H7 (cell line): ENCODE measurements around the gene EVA1C. TPM values are rescaled to one million over a fixed set of nuclear protein-coding genes. Genes with fewer than 3 reads are reported as not detected.
"Not testable (repeated sequence)": the region's sequence is repeated elsewhere in the genome, so short reads cannot be mapped to it uniquely, and the experiment has no call there.

Experiments used
- DNase-seq: peaks from one replicate; pipeline ENCODE4 v3.0.0; 2012
- H3K27me3 ChIP-seq: 2 replicates; pipeline ENCODE4 v1.6.0; 2011; ENCODE audit warnings: mild to moderate bottlenecking, low read length; ENCODE audit not compliant: control insufficient read depth, insufficient read depth
- H3K36me3 ChIP-seq: replicated peaks from 2 replicates; pipeline ENCODE4 v1.5.1; 2011; ENCODE audit warnings: low read length; ENCODE audit not compliant: control insufficient read depth, insufficient read depth
- H3K4me3 ChIP-seq: 2 replicates; pipeline ENCODE4 v1.5.1; 2011; ENCODE audit warnings: low read depth, mild to moderate bottlenecking, control low read depth, low read length, moderate library complexity; ENCODE audit not compliant: insufficient read depth
- total RNA-seq: library from RNA; depleted of rRNA; stranded (reverse); fragments of >200 nt; shearing (Covaris generic); gene quantifications from 2 replicates; pipeline ENCODE4 v1.2.3, GENCODE V29; 2014

EVA1C gene
- total RNA-seq, 1 experiment from 2014 or later: 4.5 TPM

DNA sequence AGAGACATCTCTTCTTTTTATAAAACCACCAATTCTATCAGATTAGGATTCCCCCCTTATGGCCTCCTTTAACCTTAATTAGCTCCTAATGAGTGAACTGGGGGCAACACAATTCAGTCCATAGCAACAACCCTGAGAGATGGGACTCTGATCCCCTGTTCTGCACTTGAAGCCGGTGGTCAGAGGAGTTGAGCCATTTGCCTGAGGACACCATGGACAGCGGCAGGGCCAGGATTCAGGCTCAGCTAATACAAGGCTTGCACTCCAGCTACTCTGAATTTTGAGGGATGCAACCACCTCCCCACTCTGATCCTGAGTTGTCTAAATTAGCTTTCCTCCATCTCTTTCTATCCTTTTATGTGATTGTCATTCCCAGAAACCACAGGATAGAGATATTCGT, 93.3 kb downstream of the EVA1C start:
- not testable (repeated sequence) for DNase-seq, H3K27me3 ChIP-seq, H3K4me3 ChIP-seq, H3K36me3 ChIP-seq

DNA sequence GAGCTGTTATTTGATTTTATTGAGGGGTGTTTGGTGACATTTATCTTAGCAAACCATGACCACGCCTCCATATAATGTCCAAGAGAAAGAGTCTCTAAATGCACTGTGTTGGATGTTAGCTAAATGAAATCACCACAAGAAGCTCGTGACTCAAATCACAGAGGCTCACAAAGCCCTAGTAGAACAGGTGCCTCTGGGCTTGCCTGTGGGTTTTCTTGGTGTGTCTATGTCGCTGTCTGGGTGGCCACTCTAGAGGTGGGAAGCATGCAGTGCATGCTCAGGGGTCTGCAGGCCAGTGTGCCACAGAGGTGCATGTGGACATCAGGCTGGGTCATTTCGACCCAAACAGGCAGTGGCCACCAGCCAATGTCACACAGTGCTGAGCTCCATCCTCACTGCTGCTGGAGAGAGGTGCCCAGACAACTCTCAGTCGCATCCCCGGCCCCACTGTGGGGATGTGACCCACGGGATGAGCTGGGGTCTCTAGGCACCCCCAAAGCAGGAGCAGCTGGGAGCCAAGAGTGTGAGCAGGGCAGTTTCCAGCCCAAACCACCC, 94.0 kb downstream of the EVA1C start:
- not testable (repeated sequence) for DNase-seq, H3K27me3 ChIP-seq, H3K4me3 ChIP-seq, H3K36me3 ChIP-seq

DNA sequence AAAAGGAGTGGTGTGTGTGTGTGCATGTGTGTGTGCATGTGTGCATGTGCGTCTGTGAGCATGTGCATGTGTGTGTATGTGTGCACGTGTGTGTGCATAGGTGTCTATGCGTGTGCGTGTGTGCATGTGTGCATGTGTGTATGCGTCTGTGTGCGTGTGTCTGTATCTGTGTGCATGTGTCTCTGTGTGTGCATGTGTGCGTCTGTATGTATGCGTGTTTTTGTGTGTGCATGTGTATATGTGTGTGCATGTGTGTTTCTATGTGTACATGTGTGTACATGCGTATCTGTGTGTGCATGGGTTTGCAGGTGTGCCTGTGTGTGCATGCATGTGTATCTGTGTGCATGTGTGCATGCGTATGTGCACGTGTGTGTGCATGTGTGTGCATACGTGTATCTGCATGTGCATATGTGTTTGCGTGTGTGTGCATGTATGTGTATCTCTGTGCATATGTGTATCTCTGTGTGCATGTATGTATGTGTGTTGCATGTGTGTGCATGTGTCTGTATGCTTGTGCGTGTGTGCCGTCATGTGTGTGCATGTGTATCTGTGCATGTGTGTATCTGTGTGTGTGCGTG, 94.9 kb downstream of the EVA1C start:
- H3K27me3 ChIP-seq: no peaks in the 10 kb centered on the region
- DNase-seq: no peak
- no peak overlapping the region for H3K4me3 ChIP-seq
- no peaks in the 10 kb centered on the region; the same call in 1 of the 2 replicates for H3K36me3 ChIP-seq

DNA sequence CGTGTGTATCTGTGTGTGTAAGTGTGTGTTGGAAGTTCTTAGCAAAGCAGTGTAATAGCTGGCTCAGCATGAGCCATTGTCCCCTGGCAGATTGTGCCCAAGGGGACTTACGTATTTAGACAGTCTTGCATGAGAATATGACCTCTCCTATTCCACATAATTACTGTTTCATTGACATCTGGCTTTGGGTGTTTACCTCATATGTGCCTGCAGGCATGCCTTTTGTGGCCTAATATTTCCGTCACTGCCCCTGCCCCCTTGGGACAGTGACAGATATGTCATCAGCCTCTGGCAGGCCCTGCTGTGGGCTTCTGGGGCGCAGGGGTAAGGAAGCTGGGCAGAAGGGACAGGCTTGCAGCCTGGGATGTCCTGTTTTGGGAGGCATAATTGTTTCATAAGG, 95.5 kb downstream of the EVA1C start:
- not testable (repeated sequence) for DNase-seq, H3K36me3 ChIP-seq, H3K4me3 ChIP-seq, H3K27me3 ChIP-seq

DNA sequence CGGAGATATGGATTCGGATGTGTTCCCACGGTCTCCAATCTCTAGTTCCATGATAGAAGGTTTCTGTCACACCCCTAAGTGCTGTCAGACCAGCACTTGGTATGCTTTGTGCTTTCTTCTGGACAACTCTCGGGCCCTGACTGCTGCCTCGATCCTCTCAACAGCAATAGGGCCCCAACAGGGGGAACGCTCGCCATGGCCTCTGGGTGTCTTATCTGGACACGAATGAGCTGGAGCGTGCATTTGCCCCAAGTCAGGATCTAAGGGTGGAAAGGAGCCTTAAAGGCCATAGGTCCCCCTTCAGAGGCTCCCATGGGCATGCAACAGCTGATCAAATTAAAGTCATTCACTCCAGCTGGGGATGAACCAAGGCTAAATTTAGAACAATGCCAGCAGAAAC, 96.1 kb downstream of the EVA1C start:
- H3K4me3 ChIP-seq: no peak overlapping the region
- H3K36me3 ChIP-seq: no peaks in the 10 kb centered on the region; the same call in 1 of the 2 replicates
- DNase-seq: no peak
- no peaks in the 10 kb centered on the region for H3K27me3 ChIP-seq

DNA sequence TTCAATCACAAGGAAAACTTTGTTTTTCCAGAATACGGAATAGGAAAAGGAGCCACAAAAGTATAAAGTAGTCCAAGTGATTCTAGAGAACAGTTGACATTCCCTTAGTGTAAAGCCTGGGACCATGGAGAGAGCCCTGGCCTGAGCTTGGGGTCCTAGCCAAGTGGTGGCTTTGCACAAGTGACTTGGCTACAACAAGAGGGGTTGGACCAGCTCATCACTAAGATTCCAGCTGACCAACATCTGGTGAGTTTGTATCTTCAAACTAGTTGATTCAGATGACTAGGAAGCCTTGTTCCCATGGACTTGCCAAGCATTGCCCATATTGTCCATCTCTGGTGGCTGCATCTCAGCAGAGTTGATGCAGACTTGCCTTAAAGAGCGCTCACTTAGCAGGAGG, 96.5 kb downstream of the EVA1C start:
- H3K27me3 ChIP-seq, H3K4me3 ChIP-seq, DNase-seq, H3K36me3 ChIP-seq: not testable (repeated sequence)

DNA sequence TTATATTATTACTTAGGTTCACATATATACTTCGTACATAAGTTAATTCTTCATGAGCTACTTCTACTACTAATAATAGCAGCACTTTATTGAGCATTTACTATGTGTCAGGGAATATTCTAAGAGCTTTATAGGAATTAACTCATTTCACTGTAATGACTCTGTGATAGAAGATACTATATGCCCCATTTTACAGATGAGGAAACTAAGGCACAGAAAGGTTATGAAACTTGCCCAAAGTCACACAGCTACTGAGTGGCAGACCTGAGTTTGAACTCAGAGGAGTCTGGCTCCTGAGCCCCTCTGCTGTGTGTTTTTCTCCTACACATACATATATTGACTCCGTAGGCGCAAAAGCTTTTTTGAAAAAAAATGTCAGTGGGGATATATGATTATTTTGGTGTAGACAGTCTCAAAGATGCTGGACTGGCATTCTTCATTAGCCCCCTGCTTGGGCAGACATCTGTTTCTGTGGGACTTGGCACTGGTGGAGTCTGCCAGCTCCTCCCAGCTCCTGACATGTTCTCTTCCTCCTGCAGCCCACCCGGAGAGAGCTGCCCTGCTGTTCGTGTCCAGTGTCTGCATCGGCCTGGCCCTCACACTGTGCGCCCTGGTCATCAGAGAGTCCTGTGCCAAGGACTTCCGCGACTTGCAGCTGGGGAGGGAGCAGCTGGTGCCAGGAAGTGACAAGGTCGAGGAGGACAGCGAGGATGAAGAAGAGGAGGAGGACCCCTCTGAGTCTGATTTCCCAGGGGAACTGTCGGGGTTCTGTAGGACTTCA, 102.0 kb downstream of the EVA1C start:
- no peak for DNase-seq
- no peaks in the 10 kb centered on the region for H3K36me3 ChIP-seq
- no peaks in the 10 kb centered on the region for H3K27me3 ChIP-seq
- H3K4me3 ChIP-seq: no peak overlapping the region

DNA sequence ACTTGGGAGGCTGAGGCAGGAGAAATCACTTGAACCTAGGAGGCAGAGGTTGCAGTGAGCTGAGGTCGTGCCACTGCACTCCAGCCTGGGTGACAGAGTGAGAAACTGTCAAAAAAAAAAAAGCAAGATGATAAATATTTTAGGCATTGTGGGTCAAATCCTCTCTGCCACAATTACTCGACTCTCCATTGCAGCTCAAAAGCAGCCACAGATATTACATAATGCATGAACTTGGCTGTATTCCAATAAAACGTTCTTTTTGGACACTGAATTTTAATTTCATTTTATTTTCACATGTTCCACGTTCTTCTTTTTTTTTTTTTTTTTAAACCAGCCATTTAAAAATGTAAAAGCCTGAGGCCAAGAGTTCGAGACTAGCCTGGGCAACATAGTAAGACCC, 103.4 kb downstream of the EVA1C start:
- H3K4me3 ChIP-seq: no peak overlapping the region
- H3K27me3 ChIP-seq: no peaks in the 10 kb centered on the region
- no peaks in the 10 kb centered on the region for H3K36me3 ChIP-seq
- no peak for DNase-seq

DNA sequence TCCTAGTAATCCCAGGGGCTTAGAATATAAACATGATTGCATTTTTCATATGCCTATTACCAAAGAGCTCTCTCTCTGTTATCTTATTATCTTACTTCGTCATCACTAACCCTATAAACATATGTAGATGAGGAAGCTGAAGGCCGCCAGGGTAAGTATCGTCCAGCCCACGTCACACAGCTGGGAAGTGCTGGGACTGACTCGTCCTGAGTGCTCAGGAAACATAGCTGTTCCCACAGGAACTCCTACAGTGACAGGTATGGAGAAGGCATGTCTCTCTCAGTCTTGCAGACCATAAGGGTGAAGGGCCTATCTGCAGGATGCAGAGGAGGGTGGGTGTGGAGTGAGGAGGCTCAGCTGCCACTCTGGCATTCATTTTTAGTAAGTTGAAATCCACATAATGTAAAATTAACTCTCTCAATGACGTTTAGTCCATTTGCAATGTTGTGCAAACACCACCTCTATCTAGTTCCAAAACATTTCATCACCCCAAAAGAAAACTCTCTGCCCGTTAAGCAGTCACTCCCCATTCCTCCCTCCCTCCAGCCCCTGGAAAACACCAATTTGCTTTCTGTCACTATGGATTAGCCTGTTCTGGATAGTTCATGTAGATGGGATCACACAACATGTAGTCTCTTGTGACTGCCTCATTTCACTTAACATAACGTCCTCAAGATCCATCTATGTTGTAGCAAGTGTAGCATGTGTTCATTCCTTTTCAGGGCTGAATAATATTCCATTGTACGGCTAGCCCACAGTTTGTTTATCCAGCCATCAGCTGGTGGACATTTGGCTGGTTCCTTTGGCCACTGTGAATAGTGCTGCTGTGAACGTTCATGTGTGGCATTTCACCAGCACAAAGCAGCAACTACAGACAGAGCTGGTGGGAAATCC, 104.5 kb downstream of the EVA1C start:
- no peak for DNase-seq
- H3K4me3 ChIP-seq: no peak overlapping the region
- no peaks in the 10 kb centered on the region for H3K27me3 ChIP-seq
- no peaks in the 10 kb centered on the region for H3K36me3 ChIP-seq

DNA sequence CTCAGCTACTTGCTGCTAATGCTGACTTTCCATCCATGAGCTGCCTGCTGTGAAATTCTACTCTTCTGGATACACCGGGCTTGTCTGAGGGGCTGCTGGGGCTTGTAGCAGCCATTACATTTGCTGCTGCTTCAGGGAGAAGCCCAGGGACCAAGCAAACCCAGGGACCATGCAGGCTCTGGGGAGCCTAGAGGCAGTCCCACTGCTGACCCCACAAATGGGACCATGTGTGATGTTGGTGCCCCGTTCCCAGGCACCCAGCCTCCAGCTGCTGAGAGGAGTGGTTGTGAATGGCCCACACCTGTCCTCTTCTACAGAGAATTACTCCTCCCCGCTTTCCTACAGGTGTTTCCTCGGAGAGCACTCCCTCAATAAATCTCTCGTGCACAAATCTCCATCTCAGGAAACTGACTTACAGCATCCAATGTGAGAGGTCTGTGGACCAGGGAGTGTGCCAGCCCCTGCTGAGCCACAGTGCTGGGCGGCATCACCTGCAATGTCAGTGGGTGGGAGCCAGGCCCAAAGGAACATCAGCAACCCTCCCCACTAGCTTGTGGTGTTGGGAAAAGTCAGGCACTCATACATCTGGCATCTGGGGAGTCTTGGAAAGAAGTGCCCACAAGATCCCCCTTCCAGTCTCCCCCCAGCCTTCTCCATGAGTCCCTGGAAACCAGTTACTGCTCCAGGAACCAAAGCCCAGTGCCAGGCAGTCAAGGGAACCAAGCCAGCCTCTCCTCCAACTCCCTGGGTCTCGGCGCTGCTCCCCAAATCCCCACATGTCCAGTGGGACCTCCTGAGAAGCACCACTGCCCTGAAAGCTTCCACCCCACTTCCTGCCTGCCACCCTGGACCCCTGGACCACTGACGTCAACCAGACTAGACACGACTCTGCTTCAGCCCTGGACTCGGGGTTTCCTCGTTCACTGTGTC, 107.7 kb downstream of the EVA1C start:
- Histone ChIP-seq H3K27me3 (no peaks in the 10 kb centered on the region), H3K36me3 (no peaks in the 10 kb centered on the region), H3K4me3 (no peak overlapping the region)
- no peak for DNase-seq

DNA sequence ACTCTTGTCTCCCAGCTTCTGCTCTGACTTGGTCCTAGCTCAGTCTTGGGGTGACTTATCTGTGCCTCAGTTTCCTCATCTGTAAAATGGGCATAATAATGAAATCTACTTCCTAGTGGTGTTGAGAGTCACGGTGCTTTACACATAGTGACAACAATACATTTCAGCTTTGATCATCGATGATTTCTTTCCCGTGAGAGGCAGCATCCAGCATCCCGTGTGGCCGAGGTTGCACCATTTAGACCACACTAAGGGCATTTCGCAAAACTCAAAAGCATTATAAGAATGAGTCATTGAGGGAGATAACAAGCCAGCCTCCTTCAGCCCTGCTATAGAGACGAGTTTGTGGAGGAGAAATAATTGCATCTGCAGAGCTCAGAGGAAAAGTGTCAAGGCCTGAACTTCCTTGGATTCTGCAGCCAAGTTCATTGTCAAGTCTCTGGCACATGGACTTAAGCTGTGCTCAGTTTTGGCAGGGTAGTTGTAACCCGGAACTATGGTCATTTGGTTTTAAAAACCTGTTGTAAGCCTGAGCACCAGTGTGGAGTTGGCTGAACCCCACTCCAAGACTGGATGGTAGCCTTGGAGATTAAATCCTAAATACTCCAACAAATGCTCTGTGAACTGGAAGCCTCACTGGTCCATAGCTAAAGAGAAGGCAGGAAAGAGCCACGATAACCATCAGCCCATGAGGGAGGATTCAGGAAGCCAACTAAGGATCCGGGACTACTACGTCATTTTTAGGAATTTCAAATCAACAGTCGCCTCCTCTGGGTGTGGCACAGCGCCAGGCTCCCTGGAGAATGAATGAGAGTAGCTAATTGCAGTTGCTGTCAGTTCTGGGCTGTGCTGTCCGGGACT, 108.6 kb downstream of the EVA1C start:
- no peak overlapping the region for H3K4me3 ChIP-seq
- no peak for DNase-seq
- no peaks in the 10 kb centered on the region for H3K36me3 ChIP-seq
- no peaks in the 10 kb centered on the region for H3K27me3 ChIP-seq

DNA sequence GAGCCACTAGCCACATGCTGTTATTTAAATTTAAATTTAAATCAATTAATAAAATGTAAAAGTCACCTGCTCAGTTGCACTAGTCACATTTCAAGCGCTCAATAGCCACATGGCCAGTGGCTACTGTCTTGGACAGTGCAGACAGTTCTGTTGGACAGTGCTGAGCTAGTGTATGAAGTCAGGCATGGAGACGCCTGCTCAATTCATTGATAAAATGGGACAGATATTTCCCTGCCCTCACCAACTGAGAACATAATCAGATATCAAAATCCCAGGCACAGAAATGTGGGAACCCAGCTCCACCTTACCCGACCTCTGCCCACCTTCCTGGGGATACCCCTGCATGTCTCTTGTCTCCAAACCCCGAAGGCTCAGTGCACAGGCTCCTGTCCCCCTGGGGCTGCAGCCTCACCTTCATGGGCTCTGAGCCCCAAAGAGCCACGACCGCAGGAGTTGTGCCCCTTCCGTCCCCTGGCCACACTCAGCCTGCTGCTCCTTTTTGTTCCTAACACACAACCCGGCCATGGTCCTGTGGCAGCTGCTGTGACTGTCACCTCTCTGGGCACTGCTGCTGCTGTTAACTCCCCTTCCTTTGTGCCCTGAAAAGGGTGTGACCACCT, 109.3 kb downstream of the EVA1C start:
- no peak overlapping the region for H3K4me3 ChIP-seq
- no peaks in the 10 kb centered on the region for H3K27me3 ChIP-seq
- no peaks in the 10 kb centered on the region for H3K36me3 ChIP-seq
- no peak for DNase-seq

DNA sequence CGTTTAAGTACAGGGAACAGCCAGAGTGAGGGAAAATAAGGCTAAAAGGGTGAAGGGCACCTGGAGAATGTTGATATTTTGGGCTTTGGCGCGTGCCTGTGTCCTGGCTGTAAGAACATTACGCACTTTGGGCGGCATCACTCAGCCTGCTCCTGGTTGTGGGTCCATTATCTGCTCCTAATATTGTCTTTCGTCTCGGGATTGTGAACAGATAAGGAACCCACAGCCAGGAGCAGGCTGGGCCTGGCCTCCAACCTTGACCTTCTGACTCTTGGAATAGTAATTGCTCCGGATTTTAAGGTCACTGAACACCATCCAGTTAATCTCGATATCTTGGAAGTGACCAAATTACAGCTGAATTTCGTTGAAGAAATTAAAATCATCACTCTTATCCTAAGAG, 111.0 kb downstream of the EVA1C start:
- Histone ChIP-seq H3K36me3 (no peaks in the 10 kb centered on the region), H3K27me3 (no peaks in the 10 kb centered on the region), H3K4me3 (no peak overlapping the region)
- no peak for DNase-seq
